Stromal cell of bone marrow (primary cell): ENCODE measurements around the gene FKBP7.
"Not testable (repeated sequence)": the region's sequence is repeated elsewhere in the genome, so short reads cannot be mapped to it uniquely, and the experiment has no call there.

Source experiments
- DNase-seq: peaks from one replicate; pipeline ENCODE4 v3.0.0-alpha.2; 2012; ENCODE audit warnings: low read depth

The FKBP7 gene

DNA sequence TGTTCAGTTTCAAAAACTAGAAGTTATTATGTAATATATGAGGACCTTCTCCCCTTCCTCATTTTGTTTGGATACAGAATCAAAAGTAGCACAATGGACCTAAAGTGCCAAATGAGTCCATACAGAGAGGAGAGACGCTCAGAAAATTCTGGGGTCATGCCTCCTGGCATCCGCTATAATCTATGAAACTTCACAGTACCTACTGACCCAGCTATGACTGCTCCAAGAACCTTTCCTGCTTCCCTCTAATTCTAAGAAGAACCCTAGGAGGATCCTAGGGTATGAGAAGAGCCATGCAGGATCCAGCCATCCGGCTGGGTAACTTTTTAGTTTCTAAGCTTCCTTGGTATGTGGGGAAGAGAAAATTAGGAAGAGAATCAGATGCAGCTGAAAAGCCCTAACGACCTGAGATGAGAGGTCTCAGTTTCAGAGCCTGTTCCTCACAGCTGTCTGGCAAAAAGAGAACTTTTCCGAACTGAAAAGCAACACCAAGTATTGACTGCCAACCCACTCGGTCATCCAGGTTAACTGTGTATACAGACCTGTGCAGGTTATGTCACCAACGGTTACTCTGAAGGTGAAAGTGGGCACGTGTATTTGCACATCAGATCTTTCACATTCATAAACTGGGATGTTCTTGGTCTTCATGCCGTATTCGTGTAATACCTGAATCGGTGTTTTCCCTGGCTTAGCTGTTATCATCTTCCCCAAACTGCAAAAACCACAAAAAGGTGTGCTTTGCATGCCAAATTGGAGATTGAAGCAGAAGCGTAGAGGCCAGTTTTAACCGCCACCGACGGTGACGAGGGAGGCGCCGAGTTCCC, 28.5 kb downstream of the FKBP7 start:
- DNase-seq = no peak

- no peak for DNase-seq
These were observed 29.3 kb downstream of the FKBP7 start for GRCh38 chr2:178448968-178449661.

DNA sequence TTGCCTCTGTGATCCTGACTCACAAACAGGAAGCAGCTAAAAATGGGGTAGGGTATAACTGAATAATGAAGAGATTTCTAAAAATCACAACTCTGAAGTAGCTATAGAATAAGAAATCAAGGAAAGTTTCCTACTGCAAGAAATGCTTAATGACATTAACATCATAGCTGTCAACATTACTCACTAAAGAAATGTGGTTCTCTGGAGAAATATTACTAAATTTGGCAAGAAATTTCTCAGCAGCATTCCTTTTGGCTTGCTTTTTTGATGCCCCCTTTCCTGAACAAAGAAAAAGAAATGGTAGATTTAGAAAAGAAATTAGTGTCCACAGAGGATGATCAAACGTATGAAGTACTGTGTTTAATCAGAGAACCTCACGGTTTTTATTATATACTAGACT, 37.0 kb downstream of the FKBP7 start:
- no peak for DNase-seq

- no peak for DNase-seq
These were observed 41.7 kb downstream of the FKBP7 start for GRCh38 chr2:178436662-178437061.

DNA sequence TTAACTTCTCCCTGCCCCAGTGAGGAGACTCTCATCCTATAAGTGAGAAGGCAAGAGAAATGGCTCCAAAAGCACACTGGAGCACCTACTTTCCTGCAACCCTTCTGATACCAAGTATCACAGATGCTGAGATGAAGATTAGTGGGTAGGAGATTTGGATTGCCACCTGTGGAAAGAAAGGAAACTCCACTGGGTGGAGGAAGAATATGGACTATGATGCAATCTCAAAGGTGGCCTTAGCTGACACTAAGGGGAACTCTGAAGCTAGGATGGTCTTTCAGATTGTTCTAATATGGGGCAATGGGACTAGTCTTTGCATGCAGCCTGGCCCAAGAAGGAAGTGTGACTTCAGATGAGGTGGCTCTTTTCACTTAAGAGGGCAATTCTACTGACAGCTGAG, 49.1 kb downstream of the FKBP7 start:
- no peak for DNase-seq

- no peak for DNase-seq
These were observed 50.0 kb downstream of the FKBP7 start for GRCh38 chr2:178428396-178428806.

GRCh38 chr2:178427458-178427857, 50.9 kb downstream of the FKBP7 start:
- no peak for DNase-seq

DNA sequence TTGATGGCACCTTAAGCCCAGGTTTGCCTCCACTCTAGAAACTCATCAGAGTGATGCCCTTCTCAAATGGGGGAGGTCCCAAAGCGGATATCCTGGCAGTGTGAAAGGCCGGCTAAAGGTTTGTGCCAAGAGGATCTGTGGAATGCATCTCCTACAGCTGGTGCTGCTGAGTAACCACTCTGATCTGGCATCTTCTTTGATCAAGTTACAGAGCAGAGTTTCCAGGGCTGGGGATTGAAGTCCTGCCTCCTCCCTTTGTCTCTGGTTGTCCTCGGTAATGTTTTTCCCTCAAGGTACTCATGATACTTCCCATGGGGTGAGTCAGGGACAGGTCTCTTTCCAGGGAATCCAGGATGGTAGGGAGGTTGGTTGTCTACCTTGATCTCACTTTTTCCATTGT, 52.0 kb downstream of the FKBP7 start:
- DNase-seq = no peak

GRCh38 chr2:178425255-178425827, 53.1 kb downstream of the FKBP7 start:
- DNase-seq = no peak

GRCh38 chr2:178423746-178424145, 54.7 kb downstream of the FKBP7 start:
- not testable (repeated sequence) for DNase-seq

DNA sequence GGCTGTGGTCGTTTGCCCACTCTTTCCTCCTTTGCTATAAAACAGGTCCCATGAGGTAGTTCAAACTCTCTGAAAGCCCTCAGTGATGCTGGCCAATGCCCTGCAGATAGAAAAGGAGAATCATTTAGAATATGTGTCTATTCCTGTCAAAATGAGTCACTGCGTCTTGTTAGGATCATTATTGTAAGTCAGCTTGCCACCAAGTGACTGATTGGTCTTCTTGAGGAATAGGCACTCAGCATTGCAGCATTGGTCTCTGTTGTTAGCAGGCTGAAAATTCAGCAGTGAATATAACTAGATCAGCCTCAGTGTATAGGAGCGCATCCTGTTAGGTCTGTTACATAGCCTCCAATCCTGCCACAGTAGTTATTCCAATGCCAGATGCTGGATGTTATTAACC, 56.3 kb downstream of the FKBP7 start:
- DNase-seq = no peak

DNA sequence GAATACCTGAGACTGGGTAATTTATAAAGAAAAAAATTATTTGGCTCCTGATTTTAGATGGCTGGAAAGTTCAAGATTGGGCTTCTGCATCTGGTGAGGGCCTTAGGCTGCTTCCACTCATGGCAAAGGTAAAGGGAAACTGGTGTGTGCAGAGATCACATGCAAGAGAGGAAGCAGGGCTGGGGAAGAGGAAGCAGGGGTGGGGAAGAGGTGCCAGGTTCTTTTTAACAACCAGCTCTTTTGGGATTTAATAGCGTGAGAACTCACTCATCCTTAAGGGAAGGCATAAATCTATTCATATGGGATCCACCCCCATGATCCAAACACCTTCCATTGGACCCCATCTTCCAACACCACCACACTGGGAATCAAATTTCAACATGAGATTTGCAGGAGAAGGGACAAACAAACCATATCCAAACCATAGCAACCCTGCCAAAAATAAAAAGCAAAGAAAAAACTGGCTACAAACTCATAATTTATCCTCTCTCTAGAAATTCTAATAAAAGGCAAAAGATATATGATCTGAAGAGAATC, 57.9 kb downstream of the FKBP7 start:
- DNase-seq = no peak

DNA sequence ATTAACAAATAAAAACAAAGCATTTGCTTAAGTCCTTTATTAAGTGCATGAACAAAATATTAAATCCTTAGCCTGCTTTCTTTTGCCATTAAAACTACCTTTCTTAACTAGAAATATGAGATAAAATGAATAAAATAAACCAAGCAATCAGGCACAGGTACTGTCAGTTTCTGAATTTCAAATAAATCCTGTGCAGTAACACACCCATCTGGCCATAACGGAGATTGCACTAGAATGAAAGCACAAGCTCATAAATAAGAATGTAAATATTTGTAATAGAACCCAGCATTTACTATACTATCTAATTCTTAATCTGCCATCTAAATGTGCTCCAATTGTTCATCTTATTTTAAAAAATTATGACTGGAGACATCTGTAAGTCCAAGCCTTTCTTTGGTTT, 59.3 kb downstream of the FKBP7 start:
- no peak for DNase-seq

- DNase-seq = no peak
These were observed 60.0 kb downstream of the FKBP7 start for GRCh38 chr2:178418426-178418825.

GRCh38 chr2:178417916-178418315, 60.5 kb downstream of the FKBP7 start:
- no peak for DNase-seq

- no peak for DNase-seq
These were observed 62.4 kb downstream of the FKBP7 start for GRCh38 chr2:178415979-178416378.

DNA sequence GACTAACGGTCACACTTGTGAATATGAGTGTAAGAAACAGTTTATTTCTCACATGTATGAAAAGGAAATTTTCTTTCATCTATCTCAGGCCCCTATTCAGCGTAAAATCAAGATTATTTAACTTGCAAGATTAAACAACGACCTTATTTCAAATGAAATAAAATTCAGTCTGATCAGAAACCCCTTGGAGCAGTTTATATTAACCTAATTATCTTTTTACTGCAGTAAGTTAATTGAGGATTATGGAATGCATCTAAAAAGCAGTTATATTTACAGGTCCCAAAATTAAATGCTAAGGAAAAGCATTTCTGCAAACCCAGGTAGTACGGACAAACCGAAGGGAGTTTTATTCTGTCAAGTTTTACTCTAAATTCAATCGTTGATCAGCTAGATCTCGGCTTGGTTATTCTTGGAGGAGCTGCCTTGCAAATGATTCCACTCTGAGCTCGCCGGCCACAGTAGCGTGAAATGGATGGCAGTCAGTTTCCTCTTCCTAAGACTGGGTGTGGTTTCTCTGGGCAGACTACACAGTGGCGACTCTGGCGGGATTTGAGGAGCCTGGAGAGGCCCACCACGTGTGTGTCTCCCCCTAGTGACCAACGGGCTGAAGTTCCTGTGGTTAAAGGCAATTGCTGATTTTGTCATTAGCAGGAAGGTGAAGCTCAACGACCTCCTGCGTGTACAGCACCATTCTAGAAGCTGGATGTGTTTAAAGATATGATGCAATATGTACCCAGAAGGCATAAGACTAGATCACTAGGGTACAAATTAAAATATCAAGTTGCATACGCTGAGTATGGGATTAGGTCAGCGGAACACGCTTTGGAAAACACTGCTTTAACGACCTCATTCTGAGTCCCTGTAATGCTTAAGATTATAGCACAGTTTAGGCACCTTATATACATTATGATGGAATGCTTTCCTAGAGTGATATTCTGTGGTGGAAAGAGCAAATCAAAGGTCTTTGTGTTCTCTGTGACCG, 63.8 kb downstream of the FKBP7 start:
- DNase-seq = peak; percentile 90
